GM12872 (cell line): ENCODE results near the gene SMIM3.

Experiments used
- TF ChIP-seq, protein P1 (sequence below): IDR thresholded peaks from 3 replicates; pipeline ENCODE4 v1.5.1; 2011; ENCODE audit warnings: low read depth, mild to moderate bottlenecking, low read length, moderate library complexity; ENCODE audit not compliant: insufficient read depth

The SMIM3 gene

DNA sequence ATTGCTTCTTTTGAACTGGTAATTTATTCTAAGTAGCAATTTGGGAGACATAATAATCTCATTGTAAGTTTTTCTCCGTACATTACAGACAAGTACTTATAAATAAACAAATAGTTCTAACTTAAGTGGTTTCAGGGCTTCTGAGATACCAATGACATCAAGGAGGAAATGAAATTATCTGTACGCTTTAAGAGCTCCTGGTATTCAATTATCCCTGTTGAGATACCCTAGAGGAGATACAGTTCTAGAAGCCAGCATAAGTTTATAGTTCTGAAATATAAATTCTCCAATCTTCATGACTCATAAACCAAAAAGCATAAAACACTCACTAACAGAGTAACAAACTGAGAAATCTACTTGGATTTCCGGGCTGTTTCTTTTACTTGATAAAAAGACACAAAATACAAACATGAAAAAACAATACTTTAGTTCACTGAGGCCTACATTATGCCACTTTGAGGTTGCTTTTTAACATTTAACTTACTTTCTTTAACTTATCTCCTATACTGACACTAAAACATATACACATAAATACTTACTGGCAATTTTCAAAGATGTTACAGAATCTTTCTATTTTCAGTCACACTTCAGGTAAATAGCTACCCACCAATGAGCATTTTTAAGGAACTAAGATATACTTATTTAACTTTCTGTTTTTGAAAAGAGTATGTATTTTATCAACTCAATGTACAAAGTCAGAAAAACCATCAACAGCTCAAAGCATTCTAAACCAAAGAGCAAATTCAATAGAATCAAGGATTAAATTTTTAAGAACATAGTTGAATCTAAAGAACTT is 27.3 kb upstream of the SMIM3 start:
- TF ChIP-seq, protein P1, sequence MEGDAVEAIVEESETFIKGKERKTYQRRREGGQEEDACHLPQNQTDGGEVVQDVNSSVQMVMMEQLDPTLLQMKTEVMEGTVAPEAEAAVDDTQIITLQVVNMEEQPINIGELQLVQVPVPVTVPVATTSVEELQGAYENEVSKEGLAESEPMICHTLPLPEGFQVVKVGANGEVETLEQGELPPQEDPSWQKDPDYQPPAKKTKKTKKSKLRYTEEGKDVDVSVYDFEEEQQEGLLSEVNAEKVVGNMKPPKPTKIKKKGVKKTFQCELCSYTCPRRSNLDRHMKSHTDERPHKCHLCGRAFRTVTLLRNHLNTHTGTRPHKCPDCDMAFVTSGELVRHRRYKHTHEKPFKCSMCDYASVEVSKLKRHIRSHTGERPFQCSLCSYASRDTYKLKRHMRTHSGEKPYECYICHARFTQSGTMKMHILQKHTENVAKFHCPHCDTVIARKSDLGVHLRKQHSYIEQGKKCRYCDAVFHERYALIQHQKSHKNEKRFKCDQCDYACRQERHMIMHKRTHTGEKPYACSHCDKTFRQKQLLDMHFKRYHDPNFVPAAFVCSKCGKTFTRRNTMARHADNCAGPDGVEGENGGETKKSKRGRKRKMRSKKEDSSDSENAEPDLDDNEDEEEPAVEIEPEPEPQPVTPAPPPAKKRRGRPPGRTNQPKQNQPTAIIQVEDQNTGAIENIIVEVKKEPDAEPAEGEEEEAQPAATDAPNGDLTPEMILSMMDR: no peak

DNA sequence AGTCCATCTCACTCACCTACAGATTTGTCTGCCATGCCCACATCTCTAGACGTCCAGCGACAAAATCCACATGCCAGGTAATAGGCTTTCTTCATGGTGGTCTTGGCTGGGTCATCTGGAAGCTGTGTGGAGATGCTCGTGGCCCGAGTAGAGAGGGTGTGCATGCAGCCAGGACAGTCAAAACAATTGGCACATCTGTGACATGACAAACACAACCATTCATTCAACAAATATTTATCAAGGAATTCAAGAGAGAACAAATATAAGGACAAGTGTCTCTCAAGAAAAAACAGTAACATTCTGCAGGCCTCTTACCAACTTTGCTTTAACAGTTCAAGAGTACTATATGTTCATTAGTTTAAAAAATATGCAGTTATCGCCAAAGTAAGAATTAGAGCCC is 25.1 kb upstream of the SMIM3 start:
- TF ChIP-seq, protein P1: no peak

DNA sequence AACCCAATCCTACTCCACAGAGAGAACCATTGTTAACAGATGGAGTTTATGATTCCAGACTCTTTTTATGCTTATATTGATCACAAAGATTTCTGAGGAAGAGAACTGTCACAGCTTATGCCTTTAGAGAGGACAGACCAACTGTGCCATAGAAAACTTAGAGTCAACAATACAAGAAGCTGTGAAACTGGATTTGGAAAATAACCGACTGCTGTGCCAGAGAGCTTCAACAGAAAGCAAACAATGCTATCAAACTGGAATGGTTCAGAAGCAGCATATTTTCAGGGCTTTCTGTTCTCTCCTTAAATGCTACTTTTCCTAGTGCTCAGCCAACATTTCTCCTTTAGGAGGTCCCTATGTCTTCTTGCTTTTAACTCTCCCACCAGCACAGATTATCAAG is 24.7 kb upstream of the SMIM3 start:
- TF ChIP-seq, protein P1: no peak

DNA sequence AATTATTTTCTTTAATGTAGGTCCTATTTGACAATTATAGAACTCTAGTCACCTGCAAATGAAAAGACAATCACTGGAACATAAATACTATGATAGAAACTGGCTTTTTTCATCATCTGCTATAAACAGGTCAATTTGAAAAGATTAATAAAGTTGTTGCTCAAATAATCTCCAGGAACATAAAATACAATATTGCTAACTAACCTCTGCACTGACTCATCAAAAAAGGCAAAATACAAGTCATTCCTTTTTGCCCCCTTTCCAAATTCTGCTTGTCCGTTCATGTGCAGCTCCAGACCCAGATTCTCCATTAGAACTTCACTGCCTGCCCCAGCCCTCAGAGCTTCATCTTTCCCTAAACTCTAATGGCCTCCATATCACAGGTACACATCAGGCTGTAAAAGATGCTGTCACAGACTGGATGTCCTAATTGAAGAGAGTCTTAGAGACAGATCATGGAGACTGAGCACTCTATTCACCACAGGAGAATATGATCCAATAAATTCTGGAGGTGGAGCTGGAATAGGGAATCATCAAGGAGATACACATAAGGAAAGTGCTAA is 21.4 kb upstream of the SMIM3 start:
- TF ChIP-seq, protein P1: no peak

DNA sequence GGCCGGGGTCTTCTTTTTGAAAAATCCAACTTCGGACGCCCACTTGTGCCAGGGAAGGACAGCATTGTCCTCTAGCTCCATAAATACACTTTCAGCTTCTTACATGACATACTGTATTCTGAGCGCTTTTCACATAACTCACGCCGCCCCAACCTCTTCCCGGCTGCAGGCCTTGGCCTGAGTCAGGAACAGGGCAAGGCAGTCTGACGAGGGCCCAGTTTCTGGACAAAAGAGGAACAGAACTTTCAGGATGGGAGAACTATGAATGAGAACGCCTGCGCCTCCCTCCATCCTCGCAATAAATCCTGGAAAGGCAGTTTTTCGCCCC is 20.4 kb upstream of the SMIM3 start:
- TF ChIP-seq, protein P1: no peak

DNA sequence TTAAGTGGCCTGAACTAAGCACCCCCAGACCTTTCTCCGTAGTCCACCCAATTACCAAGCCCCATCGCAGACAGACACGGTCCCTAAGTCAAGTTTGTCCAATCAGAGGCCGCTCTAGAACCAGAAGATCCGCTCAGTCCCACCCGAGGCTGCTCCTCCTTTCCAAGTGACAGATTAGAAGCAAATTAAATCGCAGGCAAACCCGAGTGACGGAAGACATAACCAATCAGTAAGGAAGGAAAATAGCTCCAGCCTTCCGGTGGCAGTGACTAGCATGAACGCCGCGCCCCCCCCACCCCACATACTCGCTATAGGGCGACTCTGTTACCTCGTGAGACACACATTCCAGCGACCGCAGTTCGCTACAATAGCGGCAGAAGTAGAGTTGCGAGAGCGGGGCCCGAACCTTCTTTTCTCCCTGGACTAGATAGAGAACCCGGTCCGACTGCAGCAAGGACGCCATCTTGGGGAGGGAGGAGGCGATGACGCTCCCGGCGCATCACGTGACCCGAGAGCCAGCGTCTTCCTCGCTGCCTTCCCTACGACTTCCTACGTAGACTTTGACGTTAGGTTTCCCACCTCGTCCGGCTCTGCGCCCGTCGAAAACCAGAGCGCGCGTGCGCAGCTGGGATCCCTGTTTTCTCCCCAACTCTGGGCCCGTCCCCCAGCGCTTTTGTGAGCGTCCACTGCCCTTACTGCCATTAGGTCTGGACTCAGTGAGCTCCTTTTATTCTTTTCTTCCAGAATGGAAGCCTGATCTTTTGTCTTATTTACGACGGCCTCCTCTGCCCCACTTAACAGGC is 19.8 kb upstream of the SMIM3 start, which contains the start of gene DCTN4:
Gene DCTN4, minus strand, starts transcription at position 487 of the 803 bp plus-strand sequence. Its CDS starts 24 bp downstream, at position 463.
- TF ChIP-seq, protein P1: no peak

DNA sequence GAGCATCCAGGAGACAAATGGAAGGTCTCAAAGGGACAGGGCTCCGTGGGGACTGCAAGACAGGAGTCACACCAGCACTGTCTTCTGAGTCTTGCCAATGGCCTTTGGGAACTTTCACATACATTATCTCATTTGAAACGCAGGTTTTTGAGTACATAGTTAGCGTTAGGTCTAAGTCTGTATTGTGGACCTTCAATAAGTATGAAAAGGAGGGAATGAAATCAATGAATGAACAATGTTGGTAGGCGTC is 19.3 kb upstream of the SMIM3 start:
- TF ChIP-seq, protein P1: no peak
